RWPE2 (cell line): ENCODE results near the gene RCL1.
A peak's percentile ranks its signal among the peaks of the same experiment; 100 is the strongest.

Source experiments
- ATAC-seq: fragments of 200-7000 bp; cut with Tn5 transposase; 3 replicates; pipeline ENCODE4 v1.9.1; 2021; ENCODE audit warnings: low read depth
- DNase-seq: peaks from one replicate; pipeline ENCODE4 v3.0.0-alpha.2; 2020; ENCODE audit warnings: low spot score
- H3K27ac ChIP-seq: fragments of 450-650 bp; 2 replicates; pipeline ENCODE4 v1.5.1; 2017; ENCODE audit warnings: mild to moderate bottlenecking; ENCODE audit not compliant: poor library complexity, severe bottlenecking
- H3K27me3 ChIP-seq: fragments of 250-450 bp; sonication (Bioruptor Pico); 2 replicates; pipeline ENCODE4 v1.5.1; 2021; ENCODE audit warnings: mild to moderate bottlenecking, moderate library complexity; ENCODE audit not compliant: insufficient read depth, poor library complexity, severe bottlenecking
- H3K36me3 ChIP-seq: fragments of 250-450 bp; sonication (Bioruptor Pico); 2 replicates; pipeline ENCODE4 v1.5.1; 2020; ENCODE audit warnings: low read depth, mild to moderate bottlenecking, moderate library complexity
- H3K4me1 ChIP-seq: fragments of 250-450 bp; sonication (Bioruptor Pico); 2 replicates; pipeline ENCODE4 v1.5.1; 2021; ENCODE audit warnings: mild to moderate bottlenecking, moderate library complexity; ENCODE audit not compliant: insufficient read depth, poor library complexity, severe bottlenecking
- H3K4me3 ChIP-seq: fragments of 250-450 bp; sonication (Bioruptor Pico); 2 replicates; pipeline ENCODE4 v1.5.1; 2021; ENCODE audit warnings: mild to moderate bottlenecking, moderate library complexity; ENCODE audit not compliant: severe bottlenecking
- H3K9me3 ChIP-seq: fragments of 250-450 bp; sonication (Bioruptor Pico); 2 replicates; pipeline ENCODE4 v1.5.1; 2021; ENCODE audit warnings: mild to moderate bottlenecking, moderate library complexity; ENCODE audit not compliant: severe bottlenecking
- TF ChIP-seq, protein P1 (sequence below): fragments of 450-650 bp; IDR thresholded peaks from one replicate; pipeline ENCODE4 v1.5.1; 2017; ENCODE audit warnings: mild to moderate bottlenecking, moderate library complexity; ENCODE audit not compliant: poor library complexity, severe bottlenecking

The RCL1 gene

DNA sequence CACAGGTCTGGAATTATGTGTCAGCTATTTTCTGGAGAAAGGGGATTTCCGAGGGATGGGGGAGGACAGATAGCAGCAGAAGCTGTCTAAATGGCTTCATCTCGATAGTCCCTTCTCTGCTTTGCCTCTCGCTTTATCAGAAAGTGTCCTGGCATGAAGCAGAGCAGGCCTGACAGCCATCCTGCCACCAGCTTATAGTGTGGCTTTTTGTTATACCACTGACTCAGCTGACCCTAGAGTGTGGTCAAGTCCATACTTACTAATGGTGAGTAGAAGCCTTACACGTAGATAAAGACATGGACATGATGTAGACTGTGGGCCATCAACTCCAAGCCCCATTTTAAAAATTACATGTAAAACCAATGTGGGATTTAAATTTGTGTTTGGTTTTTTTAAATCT lies 50.0 kb downstream of the RCL1 start:
- no peak overlapping the region for H3K4me3 ChIP-seq
- no peak for DNase-seq
- H3K9me3 ChIP-seq: no peaks in the 10 kb centered on the region
- ATAC-seq: no peak
- TF ChIP-seq, protein P1, sequence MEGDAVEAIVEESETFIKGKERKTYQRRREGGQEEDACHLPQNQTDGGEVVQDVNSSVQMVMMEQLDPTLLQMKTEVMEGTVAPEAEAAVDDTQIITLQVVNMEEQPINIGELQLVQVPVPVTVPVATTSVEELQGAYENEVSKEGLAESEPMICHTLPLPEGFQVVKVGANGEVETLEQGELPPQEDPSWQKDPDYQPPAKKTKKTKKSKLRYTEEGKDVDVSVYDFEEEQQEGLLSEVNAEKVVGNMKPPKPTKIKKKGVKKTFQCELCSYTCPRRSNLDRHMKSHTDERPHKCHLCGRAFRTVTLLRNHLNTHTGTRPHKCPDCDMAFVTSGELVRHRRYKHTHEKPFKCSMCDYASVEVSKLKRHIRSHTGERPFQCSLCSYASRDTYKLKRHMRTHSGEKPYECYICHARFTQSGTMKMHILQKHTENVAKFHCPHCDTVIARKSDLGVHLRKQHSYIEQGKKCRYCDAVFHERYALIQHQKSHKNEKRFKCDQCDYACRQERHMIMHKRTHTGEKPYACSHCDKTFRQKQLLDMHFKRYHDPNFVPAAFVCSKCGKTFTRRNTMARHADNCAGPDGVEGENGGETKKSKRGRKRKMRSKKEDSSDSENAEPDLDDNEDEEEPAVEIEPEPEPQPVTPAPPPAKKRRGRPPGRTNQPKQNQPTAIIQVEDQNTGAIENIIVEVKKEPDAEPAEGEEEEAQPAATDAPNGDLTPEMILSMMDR: no peak
- no peaks in the 10 kb centered on the region for H3K27me3 ChIP-seq
- peaks cover 53% of the 10 kb centered on the region for H3K36me3 ChIP-seq
- no peak overlapping the region for H3K27ac ChIP-seq
- H3K4me1 ChIP-seq: no peaks in the 10 kb centered on the region

DNA sequence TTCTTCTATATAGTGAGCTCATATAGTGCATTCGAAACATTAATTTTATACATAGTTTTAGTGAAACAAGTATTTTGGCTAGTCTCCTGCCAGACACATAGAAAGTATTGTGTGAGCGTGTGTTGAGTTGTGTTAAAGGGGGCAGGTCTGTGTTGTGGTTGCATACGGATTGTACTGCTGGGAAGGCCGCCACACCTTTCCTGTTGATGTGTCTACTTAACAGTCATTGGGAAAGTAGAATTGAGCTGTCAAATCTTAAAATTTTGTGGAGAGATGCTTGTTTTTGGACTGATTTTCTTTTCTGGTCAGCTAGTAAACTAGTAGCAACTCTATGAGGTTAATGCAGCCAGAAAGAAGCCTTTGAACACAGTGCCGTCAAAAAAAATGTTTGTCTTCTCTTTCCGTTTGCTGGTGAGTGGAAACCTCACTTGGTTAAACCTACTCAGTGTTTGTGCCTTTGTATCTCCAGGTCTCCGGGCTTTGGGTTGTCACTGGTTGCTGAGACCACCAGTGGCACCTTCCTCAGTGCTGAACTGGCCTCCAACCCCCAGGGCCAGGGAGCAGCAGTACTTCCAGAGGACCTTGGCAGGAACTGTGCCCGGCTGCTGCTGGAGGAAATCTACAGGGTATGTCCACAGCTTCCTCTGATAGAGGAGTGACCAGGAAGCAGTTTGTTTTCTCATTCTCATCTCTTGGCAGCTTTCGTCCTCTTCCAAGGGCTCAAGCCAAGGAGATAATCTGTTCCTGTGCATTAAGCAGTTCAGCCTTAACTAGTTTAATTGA lies 51.5 kb downstream of the RCL1 start:
- TF ChIP-seq, protein P1: no peak
- Histone ChIP-seq H3K4me3 (no peak overlapping the region), H3K36me3 (peaks cover 67% of the 10 kb centered on the region), H3K27ac (no peak overlapping the region), H3K4me1 (no peaks in the 10 kb centered on the region), H3K9me3 (no peaks in the 10 kb centered on the region), H3K27me3 (no peaks in the 10 kb centered on the region)
- DNase-seq (no peak), ATAC-seq (no peak)

DNA sequence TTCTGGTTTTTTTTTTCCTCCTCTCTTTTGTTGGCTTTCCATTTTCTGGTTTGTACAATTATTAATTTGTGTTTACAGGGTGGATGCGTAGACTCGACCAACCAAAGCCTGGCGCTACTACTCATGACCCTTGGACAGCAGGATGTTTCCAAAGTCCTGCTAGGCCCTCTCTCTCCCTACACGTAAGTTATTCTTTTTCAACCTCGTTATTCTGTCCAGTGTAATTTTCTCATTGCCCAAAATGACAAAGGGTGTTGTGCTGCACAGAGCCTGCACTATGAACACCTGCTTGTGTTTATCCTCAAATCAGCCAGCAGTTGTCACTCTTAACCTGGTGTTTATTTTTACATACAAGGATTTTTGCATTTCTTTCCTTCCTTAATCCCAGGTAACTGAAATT lies 56.6 kb downstream of the RCL1 start:
- ATAC-seq (no peak), DNase-seq (no peak)
- TF ChIP-seq, protein P1: peak; percentile 31
- Histone ChIP-seq H3K27ac (no peak overlapping the region), H3K36me3 (peaks cover 68% of the 10 kb centered on the region), H3K9me3 (no peaks in the 10 kb centered on the region), H3K4me1 (no peaks in the 10 kb centered on the region), H3K4me3 (no peak overlapping the region), H3K27me3 (no peaks in the 10 kb centered on the region)

DNA sequence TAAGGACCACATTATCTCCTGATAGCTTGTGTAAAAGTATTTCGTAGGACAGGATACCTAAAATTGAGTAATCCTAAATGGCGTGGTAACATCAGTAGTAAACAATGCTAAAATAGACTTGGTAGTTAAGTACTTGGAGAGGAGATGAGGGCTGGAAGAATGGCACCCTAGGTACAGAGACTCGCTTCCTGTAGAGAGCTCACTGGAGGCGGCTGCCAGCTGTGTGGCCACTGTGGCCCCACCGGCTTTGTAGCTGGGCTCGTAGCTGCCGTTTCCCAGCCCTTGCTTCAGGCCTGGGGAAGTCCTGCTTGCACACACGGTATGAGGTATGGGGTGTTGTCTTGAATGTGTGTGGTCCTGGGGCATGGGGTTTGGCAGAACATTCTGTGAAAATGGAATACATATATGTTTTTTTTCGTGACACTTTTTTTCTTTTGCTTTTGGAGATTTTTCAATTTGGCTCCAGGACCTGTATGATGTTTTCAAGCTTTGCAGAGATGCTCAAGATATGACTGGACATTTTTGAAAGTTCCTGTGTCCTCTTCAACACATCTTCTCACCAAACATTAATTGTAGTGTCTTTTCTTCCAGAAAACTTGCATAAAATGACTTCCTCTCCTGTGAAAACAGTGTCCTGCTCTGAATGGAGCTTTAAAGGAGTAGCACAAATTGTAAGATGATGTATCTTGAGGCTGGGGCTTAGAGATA lies 58.0 kb downstream of the RCL1 start:
- no peak for DNase-seq

More for the DNA sequence above, 58.0 kb downstream of the RCL1 start:
- Histone ChIP-seq H3K4me3 (no peak overlapping the region), H3K4me1 (no peaks in the 10 kb centered on the region), H3K27me3 (no peaks in the 10 kb centered on the region), H3K9me3 (no peaks in the 10 kb centered on the region), H3K27ac (no peak overlapping the region), H3K36me3 (peaks cover 58% of the 10 kb centered on the region)
- no peak for ATAC-seq
- TF ChIP-seq, protein P1: no peak
